Measurements from ENCODE around the gene MAGI1. TPM values are rescaled to one million over a fixed set of nuclear protein-coding genes. Genes with fewer than 3 reads are reported as not detected.
"Not testable (repeated sequence)": the region's sequence is repeated elsewhere in the genome, so short reads cannot be mapped to it uniquely, and the experiment has no call there.

The MAGI1 gene
- total RNA-seq, 1 donor from 2014 or later, result 0.49 TPM

DNA sequence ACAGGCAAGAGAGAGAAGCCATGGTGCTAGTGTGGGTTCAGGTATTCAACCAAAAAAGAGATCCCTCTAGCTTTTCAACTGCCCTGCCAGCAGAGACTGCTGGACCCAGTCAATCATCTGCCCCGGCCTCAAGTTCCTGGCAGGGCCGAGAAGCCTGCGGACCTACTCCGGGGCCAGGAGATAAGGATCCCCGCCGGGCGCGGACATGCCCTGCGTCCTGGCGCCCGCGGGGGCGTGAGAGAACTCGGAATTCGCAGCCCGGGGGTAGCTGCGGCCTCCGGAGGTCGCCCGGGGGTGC is 821 bp upstream of the MAGI1 start:
- intact Hi-C loops (cut with micrococcal nuclease), result no loop called here

DNA sequence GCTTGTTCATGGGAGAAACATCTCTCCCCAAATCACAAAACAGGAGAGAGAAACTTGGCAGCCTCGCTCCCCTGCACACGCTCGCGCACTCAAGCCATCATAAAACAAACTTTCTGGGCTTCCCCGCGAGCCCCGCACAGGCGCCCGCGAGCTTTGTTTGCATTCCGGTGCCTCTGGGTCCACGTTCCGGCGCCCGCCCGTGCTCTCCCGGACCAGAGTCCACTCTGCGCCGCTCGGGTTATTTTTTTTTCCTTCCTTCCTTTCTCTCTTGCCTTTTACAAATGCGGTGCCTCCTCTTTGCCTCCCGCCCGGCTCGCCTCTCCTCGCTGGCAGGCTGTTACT is 363 bp downstream of the MAGI1 start:
- intact Hi-C loops (cut with micrococcal nuclease), result no loop called here

DNA sequence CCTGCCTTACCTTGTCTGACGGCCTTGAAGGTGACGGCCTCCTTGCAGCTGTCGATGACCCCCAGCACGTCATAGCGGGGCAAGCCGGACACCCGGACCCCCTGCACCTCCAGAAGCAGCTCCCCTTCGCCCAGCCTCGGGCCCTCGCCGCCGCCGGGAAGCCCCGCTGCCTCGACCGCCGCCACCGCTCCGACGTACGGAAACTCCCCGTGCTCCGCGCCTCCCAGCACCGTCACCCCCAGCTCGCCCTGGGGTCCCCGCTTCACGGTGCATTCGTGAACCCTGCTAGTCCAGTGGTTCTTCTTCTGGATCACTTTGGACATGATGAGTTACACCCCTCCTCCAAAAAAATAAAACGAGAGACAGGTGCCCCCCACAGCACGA is 740 bp downstream of the MAGI1 start:
- intact Hi-C loops (cut with micrococcal nuclease), result no loop called here

DNA sequence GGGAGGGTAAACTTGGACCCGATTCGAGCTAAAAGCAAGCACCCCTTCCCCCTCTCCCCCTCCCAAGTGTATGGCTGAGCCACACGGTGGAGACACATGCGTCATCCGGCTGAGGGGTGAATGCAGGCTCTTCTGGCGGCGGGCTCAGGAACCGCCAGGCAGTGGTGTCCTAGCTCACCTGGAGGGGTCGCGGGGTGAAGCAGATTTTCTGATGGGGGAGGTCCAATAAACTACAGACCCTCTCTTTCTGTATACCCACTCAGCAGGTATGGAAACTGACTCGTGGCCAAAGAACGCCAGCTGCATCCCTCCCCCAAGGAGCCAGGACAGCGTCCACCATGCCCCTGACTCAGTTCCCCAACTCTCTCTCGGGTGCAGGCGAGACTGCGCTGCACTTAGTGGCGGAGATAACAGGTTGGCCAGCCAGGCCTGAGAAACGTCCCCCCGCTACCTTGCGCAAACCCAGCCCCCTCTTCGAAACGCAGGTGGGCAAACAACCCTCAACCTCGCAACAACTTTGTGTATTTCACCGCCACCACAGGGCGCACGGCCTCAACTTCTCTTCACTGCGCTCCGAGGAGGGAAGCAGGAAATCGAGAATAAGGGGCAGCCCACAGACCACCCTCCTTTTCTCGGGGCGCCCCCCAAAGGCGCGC is 1.3 kb downstream of the MAGI1 start:
- intact Hi-C loops (cut with micrococcal nuclease), result no loop called here

DNA sequence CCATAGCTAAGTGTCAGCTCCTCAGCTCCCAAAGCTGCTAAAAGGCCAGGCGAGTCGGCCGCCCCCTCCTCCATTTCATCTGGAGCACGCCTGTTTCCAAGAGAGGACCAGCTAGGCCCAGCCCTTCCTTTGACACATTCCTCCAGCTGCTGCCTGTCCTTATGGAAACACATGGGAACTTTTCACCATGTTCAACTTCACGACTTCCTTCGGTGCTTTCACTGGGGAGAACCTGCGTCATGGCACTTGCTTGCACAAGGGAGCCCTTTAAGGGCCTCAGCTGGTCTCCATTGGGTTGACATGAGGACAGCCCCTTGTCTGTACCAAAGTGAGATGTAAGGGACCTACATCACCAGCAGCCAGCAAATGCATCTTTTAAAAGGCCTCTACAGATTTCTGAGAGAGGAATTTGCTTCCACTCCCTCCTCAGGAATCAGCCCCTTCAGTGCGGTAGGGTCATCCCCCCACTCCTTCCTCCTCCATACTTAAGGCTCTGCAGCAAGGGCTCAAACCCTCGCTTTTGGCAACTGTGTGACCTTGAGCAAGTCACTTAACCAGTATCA is 2.1 kb downstream of the MAGI1 start:
- intact Hi-C loops (cut with micrococcal nuclease), result no loop called here

DNA sequence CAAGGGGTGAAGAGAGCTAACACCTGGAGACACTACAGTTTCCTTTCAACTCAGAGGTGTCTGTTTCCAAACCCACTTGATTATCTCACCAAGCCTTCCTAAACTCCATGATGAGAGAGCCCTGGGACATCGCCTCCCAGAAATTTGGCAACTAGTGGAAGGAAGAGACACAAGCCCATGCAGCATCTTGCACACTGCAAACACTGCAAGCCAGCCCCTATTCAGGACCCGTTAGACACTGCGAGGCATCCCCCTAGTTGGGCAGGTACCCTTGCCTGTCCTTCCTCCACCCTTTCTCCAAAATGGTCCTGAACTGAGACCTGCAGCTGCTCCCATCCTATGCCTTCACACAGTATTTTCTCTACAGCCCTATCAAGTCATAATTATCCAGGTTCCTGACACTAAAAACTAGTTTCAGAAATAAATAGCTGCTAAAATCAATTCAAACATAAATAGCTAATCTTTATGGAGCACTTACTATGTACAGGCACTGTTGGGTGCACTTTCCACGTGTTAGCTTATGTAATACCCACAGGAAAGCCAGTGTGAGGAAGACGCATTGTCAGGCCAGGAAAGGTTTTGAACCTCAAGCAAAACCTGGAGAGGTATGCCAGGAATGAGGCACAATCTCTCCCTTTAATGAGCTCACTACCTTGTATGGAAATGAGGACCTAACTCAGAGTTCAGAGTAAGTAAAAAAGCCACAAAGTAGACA is 2.8 kb downstream of the MAGI1 start:
- intact Hi-C loops (cut with micrococcal nuclease), result no loop called here

DNA sequence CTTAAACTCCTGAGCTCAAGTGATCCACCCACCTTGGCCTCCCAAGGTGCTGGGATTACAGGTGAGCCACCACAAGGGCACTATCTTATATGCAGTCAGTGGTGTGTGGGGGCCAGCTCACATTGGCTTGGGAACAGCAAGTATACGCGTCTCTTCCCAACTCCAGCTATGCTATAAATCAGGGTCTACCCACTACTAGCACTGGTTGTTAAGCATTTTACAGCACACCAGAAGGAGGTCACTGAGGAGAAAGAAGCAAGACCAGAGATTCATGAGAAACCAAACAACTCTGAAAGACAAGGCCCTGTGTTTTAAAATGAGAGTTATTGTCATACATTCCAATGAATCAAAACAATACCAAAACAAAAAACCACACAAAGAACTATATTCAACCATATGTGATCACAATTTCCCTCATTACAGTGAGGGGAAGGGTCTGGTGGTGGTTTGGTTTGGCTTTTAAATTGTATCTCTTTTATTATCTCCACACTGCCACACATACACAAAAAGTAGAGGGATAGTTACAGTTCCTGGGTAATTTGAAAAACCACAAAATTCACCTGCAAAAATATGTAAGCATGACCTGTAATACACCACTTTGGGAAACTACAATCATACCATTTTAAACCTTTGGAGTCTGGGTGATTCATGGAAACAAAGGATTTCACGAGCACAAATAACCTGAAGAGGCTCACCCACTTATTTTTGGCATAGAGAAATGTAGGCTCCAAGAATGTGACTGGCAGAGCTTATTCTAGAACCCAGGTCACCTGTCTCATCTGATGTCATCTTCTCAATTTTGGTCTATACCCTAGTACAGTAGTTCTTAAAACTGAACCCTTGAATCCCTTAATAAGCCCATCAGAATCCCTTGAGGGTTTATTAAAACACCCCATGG is 5.2 kb downstream of the MAGI1 start:
- intact Hi-C loops (cut with micrococcal nuclease), result no loop called here

DNA sequence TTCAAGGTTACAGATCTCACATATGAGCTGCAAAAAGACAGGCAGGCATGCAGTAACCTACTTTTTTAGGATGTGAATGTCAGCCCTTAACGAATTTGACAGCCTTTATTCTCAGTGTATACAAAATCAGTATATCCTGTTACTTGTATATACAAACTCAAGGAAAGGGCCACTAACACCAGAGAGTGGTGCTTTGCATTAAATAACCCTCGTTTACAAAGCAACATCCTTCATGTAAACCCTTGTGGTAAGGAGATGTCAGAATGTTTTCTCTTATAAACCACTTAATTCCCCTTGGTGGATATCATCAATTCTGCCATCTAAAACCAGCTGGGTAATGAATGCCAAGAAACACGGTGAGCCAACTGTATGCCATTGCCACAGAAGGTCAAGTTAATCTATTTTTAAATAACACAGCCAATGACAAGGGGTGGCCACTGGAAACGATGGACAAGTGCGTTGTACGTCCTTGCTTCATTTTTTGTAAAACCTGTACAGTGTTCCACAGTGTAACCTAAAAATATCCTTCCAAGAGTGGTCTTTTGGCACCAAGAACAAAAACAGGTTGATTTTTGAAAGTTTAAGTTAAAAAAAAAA is 7.5 kb downstream of the MAGI1 start:
- intact Hi-C loops (cut with micrococcal nuclease), result no loop called here

DNA sequence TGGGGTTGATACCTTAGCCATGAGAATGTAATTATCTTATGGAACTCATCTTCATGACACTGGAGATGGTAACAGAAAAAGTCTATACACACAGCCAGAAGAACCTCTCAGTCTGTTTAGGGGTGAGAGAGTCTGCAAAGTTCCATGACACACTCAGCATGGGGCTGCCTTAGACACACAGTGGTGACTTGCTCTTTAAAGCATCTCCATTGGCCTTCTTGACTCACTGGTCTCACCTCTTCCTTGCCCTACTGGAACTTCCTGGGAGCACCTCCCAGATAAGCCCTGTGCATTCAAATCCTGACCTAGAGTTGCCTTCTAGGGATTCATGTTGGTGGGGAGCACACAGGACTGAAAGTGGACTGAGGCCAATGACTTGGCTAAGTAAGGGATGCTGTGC is 9.3 kb downstream of the MAGI1 start:
- intact Hi-C loops (cut with micrococcal nuclease), result no loop called here

DNA sequence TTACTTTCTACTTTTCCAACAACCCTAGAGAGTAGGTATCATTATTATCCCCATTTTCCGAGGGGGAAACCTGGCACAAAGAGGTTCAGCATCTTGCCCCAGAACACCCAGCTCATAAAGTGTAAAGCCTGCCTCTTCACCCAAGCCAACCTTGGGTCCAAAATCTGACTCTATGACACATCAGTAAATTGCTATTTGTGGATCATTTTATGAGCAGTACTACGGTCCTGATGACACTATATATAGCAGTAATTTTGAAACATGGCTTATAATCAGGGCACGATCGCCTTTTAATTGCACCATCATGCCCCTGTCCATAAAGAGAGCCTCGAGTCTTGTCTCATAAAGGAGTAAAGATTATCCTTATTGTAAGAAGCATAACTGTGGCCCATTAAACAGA is 9.7 kb downstream of the MAGI1 start:
- intact Hi-C loops (cut with micrococcal nuclease), result no loop called here

DNA sequence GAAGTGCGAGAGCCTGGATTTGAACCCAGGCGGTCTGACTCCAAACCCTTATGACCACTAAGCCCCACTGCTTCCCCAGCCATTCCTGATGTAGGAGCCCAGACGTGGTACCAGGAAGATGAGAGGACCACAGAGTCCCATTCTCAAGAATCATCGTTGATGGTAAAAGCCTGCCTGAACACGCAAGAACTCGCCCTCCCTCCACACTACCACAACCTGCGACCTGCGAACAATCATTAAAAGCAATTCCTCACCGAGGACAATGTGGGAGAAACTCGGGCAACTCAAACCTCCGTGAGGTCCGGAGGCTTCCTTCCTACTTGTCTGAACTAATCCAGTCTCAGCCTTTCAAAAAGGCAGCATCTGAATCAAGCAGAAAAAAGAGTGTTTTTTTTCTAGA is 10.3 kb downstream of the MAGI1 start:
- intact Hi-C loops (cut with micrococcal nuclease), result no loop called here

DNA sequence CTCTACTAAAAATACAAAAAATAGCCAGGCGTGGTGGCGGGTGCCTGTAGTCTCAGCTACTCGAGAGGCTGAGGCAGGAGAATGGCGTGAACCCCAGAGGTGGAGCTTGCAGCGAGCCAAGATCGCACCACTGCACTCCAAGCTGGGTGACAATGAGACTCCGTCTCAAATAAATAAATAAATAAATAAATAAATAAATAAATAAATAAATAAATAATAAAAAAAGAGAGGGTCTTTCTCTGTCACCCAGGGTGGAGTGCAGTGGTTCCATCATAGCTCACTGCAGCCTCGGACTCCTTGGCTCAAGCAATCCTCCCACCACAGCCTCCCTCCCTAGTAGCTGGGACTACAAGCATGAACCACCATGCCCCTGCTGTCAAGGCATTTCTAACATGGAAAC is 11.6 kb downstream of the MAGI1 start:
- intact Hi-C loops (cut with micrococcal nuclease), result not testable (repeated sequence)

DNA sequence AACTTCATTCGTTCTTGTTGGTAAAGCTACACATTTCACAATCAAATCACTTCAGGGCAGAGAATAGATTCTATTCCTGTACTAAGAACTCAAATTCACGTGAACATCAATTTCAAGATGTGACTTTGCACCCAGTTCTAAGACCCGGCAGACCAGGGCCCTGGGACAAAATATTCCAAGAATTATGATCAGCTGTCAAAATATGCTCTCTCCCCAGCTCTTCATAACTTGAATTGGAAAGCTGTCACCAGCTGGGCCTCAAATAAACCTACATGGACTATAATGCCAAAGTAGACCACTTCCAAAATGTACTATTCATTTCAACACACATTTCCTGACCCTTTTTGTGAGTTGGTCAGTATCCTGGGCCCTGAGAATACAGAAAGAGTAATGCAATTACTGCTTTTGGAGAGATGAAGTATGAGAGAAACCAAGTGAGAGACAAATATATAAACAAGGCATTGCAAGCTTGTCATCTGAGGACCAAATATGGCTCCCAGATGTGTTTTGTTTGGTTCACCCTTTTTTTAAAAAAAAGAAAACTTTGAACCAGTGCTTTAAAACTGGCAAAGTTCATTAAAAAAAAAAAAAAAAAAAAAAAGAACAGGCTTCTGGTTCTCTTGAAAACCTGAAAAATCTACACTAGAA is 14.9 kb downstream of the MAGI1 start:
- intact Hi-C loops (cut with micrococcal nuclease), result no loop called here

DNA sequence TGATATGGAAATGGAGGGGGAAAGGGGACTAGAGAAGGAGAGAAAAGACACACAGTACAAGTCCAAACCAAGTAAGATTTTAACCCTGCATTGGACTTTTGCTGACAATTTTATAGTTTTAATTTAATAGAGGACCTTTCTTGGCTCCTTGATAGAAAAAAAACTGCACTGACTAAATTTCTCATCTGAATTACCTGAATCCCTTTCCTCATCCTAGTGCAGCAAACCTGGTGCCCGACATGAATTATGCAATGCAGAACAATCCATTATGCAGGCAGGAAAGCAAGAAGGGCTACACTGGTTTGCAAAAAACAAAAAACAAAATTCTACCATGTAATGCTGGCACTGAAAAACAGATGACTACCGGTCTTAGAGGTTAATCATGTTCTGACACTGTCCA is 15.5 kb downstream of the MAGI1 start:
- intact Hi-C loops (cut with micrococcal nuclease), result no loop called here

DNA sequence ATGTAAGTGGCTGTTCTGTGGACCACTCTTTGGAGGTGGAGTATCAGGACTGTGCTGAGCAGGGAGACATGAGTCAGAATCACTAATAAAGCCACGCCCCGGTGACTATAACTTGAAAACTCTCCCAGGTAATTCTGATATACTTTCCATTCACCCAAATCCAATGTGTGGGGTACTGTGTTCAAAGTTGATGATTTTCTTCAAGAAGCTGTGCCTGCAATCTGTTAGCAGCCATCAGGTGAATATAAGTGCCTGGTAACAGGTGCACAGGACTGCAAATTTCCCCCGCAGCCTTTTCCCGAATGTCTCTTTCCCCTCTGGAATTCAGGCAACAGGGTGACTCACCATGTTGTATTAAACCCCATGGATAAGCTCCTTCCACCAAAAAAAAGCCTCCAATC is 17.0 kb downstream of the MAGI1 start:
- intact Hi-C loops (cut with micrococcal nuclease), result no loop called here

DNA sequence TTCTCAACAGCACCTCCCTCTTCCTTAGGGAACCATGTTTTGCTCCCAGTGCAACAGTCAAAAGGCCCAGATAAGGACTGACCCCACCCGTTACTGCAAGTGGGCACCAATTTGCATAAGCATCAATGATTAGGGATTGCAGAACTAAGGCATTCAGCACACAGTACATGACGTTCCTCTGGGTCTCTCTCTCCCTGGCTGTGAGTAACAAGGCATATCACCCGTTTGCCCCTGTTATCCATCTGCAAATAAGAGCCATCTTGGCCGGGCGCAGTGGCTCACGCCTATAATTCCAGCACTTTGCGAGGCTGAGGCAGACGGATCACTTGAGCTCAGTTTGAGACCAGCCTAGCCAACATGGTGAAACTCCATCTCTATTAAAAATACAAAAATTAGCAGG is 18.8 kb downstream of the MAGI1 start:
- intact Hi-C loops (cut with micrococcal nuclease), result no loop called here

DNA sequence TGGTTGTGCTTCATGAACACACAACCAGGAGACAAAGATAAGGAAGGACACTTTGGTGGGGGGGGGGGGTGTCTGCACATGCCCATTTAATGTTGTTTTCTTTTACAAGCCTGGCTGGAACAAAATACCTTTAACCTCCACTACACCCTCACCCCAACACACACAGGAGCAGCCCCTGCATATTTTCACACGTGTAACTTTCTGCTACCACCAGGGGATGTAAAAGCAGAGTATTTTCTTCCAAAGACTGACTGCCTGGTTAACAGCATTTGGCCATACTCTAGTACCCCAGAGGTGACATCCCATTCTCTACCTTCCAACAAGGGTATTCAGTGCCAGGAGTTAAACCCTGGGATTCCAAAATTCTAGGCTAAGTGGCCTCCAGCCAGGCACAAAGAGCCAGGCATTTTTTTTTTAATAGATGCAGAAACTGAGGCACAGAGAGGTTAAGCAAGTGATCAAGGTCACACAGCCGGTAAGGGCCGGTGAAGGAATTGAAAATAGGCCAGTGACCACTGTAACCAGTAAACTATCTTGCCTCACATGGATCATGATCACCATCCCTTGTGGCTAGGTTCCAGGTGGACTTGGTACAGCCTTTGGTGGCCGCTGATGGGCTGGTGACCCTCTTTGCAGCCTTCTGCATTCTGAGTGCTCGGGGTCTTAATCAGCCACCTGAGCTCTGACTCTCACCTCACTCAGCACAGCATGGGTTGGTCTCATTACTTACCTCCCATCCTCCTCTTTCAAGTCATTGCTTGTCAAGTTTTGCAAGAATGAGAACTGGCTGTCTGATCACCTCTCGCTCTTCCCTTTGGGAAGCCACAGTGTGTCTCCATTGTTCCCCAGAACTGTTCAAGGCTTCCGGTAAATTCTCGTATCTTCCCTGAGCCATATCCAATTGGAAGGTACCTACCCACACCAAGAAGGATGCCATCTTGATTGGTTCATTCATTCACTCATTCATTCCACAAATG is 20.4 kb downstream of the MAGI1 start:
- intact Hi-C loops (cut with micrococcal nuclease), result no loop called here

DNA sequence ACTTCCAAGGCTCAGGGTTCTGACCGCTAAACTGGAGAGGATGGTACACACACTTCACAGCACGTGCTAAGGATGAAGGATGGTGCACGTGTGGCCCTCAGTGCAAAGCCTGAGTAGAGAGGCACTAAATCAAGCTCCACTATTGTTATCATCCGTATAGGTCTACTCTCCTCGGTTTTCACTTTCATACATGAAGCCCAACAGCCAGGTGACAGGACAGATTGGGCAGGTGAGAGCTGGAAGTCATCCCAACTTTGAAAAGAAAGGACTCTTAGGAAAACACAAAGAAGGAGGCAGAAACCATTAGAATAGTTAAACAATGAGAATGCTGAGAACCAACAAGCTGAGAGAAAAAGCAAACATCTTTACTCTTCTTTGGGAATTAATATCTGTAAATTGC is 21.1 kb downstream of the MAGI1 start:
- intact Hi-C loops (cut with micrococcal nuclease), result no loop called here

DNA sequence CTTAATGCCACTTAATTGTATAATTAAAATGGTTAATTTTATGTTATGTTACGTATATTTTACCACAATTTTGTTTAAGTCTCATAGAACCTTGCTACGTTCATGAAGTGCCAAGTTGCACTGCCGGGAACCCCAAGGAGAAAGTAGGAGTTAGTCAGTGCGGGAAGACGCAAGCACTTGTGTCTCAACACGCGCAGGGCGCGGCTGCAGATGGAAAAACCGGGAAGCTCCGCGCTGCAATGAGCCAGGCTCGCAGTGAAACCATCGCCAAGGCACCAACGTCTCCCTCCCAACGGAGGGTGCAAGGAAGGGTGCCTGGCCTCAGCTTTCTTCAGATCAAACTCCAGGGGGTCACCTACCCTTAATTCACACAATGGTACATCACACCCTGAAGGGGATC is 21.6 kb downstream of the MAGI1 start:
- intact Hi-C loops (cut with micrococcal nuclease), result no loop called here

DNA sequence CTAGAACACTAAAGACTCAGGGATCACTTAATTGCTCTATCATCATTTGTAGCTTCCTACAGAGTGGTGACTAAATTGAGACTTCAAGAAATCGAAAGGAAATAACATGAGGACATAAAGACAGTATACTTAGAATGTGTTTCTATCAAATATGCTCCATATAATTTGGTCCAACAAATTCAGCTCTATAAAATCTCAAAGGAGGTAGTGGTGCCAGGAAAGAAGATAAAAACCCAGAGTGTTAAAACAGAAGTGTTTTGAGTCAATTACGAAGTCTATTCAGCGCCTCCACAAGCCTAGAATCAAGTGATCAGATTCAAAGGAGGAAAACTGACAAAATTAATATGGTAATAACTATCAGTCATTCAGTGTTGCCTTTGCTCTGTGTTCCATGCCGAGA is 22.9 kb downstream of the MAGI1 start:
- intact Hi-C loops (cut with micrococcal nuclease), result no loop called here
